ENCODE results near the gene NEDD1.

- TF ChIP-seq CTCF (IDR thresholded peaks at IDR 0.05) (no peak), REST (IDR thresholded peaks at IDR 0.05; ENCODE audit: insufficient read depth in 1 of 2, low read depth in 2 of 2, low read length in 1 of 2) (no peak), SIN3A (IDR thresholded peaks at IDR 0.05; ENCODE audit: borderline replicate concordance, insufficient read depth, low read depth, low read length) (no peak)
Observed at GRCh38 chr12:96907671-96908422, 790 bp downstream of the NEDD1 start.
